ENCODE results near the gene GLIS1.

The GLIS1 gene

DNA sequence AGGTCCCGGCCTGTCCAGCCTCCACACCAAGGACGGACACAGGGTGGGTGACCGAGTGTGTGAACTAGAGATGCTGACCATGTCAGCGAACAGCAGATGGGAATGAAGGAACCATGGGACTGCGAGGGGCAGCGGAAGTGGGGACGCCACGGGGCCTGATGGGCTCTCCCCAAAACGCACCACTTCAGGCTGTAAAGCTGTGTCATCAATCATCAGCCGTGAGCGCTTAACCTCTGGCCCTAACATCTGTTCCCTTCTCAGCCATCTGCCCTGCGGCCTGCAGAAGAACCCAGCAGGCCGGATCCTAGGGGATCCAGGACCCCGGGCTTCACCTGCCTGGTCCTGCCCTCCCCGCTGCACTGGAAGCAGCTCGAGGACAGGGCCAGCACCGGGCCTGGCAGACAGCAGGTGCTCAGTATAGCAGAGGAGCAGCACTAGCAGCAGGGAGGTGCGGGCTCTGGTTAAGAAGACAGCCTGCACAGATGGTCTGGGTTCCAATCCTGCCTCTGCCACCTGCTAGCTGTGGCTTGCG is 221.1 kb downstream of the GLIS1 start:
- POLR2A ChIA-PET = no interaction called here
- DNase-seq (ENCODE audit: extremely low spot score) = no peak
- TF ChIP-seq FOXA1 (IDR thresholded peaks at IDR 0.05) (no peak), ARNT (IDR thresholded peaks at IDR 0.05) (no peak), FOXM1 (IDR thresholded peaks at IDR 0.05; ENCODE audit: borderline replicate concordance) (no peak), TARDBP (IDR thresholded peaks at IDR 0.05) (no peak), NFRKB (IDR thresholded peaks at IDR 0.05) (no peak), FOXK2 (IDR thresholded peaks at IDR 0.05) (no peak), ZNF384 (IDR thresholded peaks at IDR 0.05) (no peak), BHLHE40 (IDR thresholded peaks at IDR 0.05; ENCODE audit: borderline replicate concordance) (no peak)
- CTCF ChIA-PET = no interaction called here

DNA sequence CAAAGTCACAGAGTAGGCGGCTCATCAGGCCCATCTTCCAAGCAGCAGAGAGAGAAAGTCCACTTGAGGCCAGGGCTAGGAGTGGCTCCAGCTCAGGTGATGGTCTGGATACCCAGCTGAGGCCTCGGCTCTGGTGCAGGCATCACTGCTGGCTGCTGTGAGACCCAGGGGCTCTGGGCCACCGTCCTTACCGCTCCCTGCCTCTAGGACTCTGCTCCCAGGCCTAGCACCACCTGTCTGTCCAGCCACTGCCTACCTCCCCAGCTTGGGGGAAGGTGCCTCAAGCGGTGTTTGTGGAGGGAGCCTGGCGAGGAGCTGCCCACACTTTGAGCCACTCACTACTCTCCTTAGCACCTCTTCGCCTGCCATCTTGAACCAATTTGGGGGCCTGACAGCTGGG is 221.9 kb downstream of the GLIS1 start:
- CTCF ChIA-PET = no interaction called here
- POLR2A ChIA-PET = no interaction called here
- TF ChIP-seq LEF1 (IDR thresholded peaks at IDR 0.05; ENCODE audit: borderline replicate concordance) = no peak
- TF ChIP-seq, protein P1, sequence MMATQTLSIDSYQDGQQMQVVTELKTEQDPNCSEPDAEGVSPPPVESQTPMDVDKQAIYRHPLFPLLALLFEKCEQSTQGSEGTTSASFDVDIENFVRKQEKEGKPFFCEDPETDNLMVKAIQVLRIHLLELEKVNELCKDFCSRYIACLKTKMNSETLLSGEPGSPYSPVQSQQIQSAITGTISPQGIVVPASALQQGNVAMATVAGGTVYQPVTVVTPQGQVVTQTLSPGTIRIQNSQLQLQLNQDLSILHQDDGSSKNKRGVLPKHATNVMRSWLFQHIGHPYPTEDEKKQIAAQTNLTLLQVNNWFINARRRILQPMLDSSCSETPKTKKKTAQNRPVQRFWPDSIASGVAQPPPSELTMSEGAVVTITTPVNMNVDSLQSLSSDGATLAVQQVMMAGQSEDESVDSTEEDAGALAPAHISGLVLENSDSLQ (IDR thresholded peaks at IDR 0.05) = no peak
- no peak for TF ChIP-seq FOXA1 (IDR thresholded peaks at IDR 0.05)
- no peak for TF ChIP-seq HDGF (IDR thresholded peaks at IDR 0.05; ENCODE audit: borderline replicate concordance)
- no peak for TF ChIP-seq L3MBTL2 (conservative IDR thresholded peaks at IDR 0.05)
- TF ChIP-seq CTBP1 (IDR thresholded peaks at IDR 0.05; ENCODE audit: borderline replicate concordance) = no peak
- TF ChIP-seq TARDBP (IDR thresholded peaks at IDR 0.05) = no peak
- no peak for DNase-seq (ENCODE audit: extremely low spot score)

DNA sequence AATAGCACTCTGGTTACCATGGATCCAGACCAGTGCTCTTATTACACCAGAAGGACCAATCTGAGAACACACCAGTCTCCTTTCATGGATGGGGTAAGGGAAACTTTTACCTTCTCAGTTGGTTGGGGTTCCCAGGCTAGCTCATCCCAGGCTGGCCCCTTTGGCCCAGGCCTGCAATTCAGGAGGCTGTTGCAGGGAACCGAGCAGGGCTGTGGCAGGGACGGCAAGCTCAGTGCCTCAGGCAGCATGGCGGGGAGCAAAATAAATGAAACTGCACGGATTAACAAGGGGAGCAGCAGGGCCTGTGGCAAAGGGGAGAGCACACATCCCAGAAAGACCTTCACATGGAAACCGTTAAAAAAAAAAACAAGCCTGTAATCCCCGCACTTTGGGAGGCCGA is 222.8 kb downstream of the GLIS1 start:
- ChIA-PET POLR2A (no interaction called here), CTCF (no interaction called here)
- TF ChIP-seq LEF1 (IDR thresholded peaks at IDR 0.05; ENCODE audit: borderline replicate concordance) (no peak), TARDBP (IDR thresholded peaks at IDR 0.05) (no peak), FOXM1 (IDR thresholded peaks at IDR 0.05; ENCODE audit: borderline replicate concordance) (no peak), FOXK2 (IDR thresholded peaks at IDR 0.05) (no peak), CTBP1 (IDR thresholded peaks at IDR 0.05; ENCODE audit: borderline replicate concordance) (no peak), ARNT (IDR thresholded peaks at IDR 0.05) (no peak), SP1 (IDR thresholded peaks at IDR 0.05) (no peak), ZNF384 (IDR thresholded peaks at IDR 0.05) (no peak), SUZ12 (IDR thresholded peaks at IDR 0.05) (no peak), L3MBTL2 (conservative IDR thresholded peaks at IDR 0.05) (no peak), FOXA1 (IDR thresholded peaks at IDR 0.05) (no peak), NFRKB (IDR thresholded peaks at IDR 0.05) (no peak), ELF4 (IDR thresholded peaks at IDR 0.05) (no peak), BHLHE40 (IDR thresholded peaks at IDR 0.05; ENCODE audit: borderline replicate concordance) (no peak), HDGF (IDR thresholded peaks at IDR 0.05; ENCODE audit: borderline replicate concordance) (no peak)
- TF ChIP-seq, protein P1 (IDR thresholded peaks at IDR 0.05) = no peak
- no peak for DNase-seq (ENCODE audit: extremely low spot score)

DNA sequence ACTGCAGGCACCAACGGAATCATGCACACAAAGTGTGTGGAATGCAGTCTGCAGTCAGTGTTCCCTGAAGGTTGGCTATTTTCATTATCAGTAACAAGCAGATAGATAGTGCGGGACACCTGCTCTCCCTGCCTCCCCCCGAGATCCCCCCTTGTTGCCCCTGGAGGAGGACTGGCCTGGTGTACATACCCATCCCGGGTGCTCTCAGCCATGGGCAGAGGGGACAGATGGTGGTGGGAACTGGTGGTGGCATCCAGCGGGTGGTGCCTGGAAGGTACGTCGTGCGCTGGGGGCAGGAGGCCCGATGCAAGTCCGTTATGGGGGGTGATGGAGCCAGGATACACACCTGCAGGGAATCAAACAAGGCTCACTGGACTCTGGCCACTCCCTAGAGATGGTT is 224.5 kb downstream of the GLIS1 start:
- CTCF ChIA-PET = interaction anchor here (0.6 kb wide), 1 partner anchor 14 kb away, joined by 4 read pairs; no protein-coding TSS in a partner anchor
- TF ChIP-seq FOXM1 (IDR thresholded peaks at IDR 0.05; ENCODE audit: borderline replicate concordance) = no peak
- no peak for TF ChIP-seq SP1 (IDR thresholded peaks at IDR 0.05)
- POLR2A ChIA-PET = no interaction called here
- DNase-seq (ENCODE audit: extremely low spot score) = no peak

DNA sequence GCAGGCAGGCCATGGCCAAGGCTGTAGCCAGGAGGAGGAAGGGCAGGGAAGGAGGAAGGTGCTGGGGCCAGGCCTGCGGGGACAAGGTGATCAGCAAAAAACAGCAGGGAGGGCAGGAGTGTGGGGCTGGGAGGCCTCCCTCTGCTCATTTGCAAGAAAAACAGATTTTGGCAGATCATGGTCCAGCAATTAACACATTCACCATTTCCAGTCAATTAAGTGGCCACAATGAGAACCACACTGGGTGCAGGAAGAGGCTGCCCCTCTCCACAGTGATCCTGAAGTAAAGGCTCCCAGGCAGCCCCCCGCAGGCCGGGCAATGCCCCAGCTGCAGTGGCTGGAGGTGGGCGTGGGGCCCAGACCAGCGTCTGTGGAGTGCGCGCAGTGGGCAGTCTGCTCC is 225.1 kb downstream of the GLIS1 start:
- TF ChIP-seq ARNT (IDR thresholded peaks at IDR 0.05) (no peak), CTBP1 (IDR thresholded peaks at IDR 0.05; ENCODE audit: borderline replicate concordance) (no peak), FOXK2 (IDR thresholded peaks at IDR 0.05) (no peak)
- TF ChIP-seq, protein P1 (IDR thresholded peaks at IDR 0.05) = no peak
- DNase-seq (ENCODE audit: extremely low spot score) = no peak
- ChIA-PET POLR2A (no interaction called here), CTCF (interaction anchor here (0.6 kb wide), 1 partner anchor 13 kb away, joined by 4 read pairs; no protein-coding TSS in a partner anchor)

DNA sequence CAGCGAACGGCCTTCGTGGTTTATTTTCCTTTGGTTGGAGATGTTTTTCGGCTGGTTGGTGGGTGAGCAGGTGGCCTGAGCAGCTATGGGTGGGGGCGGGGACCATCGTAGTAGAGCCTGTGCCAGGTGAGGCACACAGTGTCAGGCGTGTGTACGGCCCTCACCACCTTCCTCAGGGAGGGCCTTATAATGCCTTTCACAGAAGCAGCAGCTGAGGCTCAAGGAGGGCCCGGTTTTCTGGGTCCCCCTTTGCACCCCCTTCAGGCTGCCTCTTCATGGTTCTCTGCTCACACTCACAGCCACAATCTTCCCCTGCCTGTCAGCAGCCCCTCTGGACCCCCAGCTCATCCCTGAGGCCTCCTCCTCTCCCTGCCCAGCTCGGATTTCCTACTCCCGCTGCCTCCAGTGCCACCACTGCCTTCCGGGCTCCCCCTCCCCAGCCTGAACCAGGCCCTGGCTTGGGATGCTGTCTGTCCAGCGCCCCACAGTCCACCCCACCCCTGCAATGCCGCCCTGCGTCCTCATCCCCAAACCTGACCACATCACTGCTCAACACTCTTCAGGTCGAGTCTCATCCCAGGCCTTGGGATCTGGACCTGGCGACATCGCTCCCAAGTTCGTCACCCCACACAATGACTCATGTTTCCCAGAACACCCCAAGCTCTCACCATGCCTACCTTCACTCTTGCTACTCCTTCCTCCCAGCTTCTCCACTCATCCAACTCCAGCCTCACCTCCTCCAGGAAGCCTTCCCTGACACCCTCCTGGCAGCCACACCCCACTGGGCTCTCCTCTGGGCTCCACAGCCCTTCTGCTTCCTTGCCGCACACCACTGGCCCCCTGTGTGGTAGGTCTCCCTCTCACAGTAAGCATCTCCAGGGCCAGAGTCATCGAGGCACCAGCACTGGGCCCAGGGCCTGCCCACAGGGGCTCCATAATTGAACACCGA is 225.9 kb downstream of the GLIS1 start:
- DNase-seq (ENCODE audit: extremely low spot score) = no peak
- CTCF ChIA-PET = no interaction called here
- no peak for TF ChIP-seq BHLHE40 (IDR thresholded peaks at IDR 0.05; ENCODE audit: borderline replicate concordance)
- no peak for TF ChIP-seq FOXM1 (IDR thresholded peaks at IDR 0.05; ENCODE audit: borderline replicate concordance)
- TF ChIP-seq HDGF (IDR thresholded peaks at IDR 0.05; ENCODE audit: borderline replicate concordance) = no peak
- no peak for TF ChIP-seq FOXA1 (IDR thresholded peaks at IDR 0.05)
- no peak for TF ChIP-seq CTBP1 (IDR thresholded peaks at IDR 0.05; ENCODE audit: borderline replicate concordance)
- TF ChIP-seq, protein P1 (IDR thresholded peaks at IDR 0.05) = no peak
- no peak for TF ChIP-seq L3MBTL2 (conservative IDR thresholded peaks at IDR 0.05)
- POLR2A ChIA-PET = no interaction called here
